Measurements from ENCODE around the gene ASTN2.

DNA sequence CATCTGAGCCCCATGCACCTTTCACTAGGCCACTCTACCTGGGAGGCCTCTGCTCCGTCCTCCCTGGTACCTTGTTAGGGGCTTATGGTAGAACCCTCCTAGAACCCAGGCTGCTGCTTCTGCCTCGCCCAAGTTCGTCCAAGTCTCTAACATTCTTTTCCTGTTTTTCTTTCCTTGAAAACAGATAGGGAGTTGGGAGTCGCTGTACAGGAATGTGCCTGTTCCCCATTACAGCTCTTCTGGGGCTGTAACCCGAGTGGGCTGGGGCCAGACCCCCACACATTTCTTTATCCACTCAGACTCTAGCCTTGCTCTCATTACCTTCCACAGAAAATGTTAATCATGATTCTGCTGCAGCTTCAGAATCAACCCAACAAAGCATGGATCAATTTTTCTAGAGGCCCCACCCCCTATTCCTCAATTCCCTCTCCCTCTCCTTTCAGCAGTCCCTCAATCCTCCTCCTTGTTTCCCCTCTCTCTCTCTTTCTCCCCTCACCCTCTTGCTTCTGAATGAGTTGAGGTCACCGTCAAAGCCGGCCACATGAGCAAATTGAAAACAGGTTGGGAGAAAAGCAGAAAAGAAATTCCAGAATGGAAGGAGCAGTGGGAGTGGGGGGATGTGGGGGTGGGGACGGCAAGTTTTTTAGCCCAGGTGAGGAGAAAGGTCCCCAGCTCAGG lies 921.5 kb downstream of the ASTN2 start:
- no peak for TF ChIP-seq POLR2A (IDR thresholded peaks at IDR 0.05)
- TF ChIP-seq, protein P1, sequence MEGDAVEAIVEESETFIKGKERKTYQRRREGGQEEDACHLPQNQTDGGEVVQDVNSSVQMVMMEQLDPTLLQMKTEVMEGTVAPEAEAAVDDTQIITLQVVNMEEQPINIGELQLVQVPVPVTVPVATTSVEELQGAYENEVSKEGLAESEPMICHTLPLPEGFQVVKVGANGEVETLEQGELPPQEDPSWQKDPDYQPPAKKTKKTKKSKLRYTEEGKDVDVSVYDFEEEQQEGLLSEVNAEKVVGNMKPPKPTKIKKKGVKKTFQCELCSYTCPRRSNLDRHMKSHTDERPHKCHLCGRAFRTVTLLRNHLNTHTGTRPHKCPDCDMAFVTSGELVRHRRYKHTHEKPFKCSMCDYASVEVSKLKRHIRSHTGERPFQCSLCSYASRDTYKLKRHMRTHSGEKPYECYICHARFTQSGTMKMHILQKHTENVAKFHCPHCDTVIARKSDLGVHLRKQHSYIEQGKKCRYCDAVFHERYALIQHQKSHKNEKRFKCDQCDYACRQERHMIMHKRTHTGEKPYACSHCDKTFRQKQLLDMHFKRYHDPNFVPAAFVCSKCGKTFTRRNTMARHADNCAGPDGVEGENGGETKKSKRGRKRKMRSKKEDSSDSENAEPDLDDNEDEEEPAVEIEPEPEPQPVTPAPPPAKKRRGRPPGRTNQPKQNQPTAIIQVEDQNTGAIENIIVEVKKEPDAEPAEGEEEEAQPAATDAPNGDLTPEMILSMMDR (IDR thresholded peaks at IDR 0.05): no peak

Measured in Peyer's patch (tissue), 4 donors.